ENCODE data around the gene NAA35.

DNA sequence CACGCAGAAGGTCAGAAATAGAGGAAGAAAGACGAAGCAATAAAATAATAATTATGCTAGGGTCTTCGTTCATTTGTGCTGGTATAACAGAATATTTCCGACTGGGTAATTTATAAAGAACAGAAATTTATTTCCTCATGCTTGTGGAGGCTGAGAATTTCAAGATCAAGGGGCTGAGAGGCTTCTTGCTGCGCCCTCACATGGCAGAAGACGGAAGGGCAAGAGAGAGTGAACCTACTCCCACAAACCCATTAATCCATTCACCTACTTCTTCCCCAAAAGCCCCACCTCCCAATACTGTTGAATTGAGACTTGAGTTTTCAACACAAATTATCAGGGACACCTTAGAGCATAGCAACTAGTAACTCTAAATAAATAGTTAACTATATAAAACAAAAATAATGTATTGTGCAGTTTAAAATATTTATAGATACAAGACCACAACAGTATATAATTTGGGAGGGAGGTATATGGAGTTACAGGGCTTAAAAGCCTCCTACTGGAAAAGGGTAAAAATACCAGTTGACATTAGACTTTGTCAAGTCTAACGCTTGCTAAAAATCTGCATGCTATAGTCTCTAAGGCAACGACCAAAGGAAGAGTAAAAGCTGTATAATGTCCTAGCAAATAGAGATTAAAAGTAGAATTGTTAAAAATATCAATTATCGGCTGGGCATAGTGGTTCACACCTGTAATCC is 40.3 kb upstream of the NAA35 start:
- TF ChIP-seq, protein P1, sequence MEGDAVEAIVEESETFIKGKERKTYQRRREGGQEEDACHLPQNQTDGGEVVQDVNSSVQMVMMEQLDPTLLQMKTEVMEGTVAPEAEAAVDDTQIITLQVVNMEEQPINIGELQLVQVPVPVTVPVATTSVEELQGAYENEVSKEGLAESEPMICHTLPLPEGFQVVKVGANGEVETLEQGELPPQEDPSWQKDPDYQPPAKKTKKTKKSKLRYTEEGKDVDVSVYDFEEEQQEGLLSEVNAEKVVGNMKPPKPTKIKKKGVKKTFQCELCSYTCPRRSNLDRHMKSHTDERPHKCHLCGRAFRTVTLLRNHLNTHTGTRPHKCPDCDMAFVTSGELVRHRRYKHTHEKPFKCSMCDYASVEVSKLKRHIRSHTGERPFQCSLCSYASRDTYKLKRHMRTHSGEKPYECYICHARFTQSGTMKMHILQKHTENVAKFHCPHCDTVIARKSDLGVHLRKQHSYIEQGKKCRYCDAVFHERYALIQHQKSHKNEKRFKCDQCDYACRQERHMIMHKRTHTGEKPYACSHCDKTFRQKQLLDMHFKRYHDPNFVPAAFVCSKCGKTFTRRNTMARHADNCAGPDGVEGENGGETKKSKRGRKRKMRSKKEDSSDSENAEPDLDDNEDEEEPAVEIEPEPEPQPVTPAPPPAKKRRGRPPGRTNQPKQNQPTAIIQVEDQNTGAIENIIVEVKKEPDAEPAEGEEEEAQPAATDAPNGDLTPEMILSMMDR (IDR thresholded peaks at IDR 0.05) = peak; percentile 66
- no peak for TF ChIP-seq GATA2 (CRISPR knock-in tag; IDR thresholded peaks at IDR 0.05)
- TF ChIP-seq POLR2AphosphoS5 (IDR thresholded peaks at IDR 0.05; ENCODE audit: low read depth, low read length) = no peak
- TF ChIP-seq MXI1 (IDR thresholded peaks at IDR 0.05; ENCODE audit: low read depth, low read length) = no peak
- no peak for TF ChIP-seq CHD2 (IDR thresholded peaks at IDR 0.05; ENCODE audit: low read length, partially characterized antibody)
- TF ChIP-seq, protein P2, sequence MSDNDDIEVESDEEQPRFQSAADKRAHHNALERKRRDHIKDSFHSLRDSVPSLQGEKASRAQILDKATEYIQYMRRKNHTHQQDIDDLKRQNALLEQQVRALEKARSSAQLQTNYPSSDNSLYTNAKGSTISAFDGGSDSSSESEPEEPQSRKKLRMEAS (IDR thresholded peaks at IDR 0.05; ENCODE audit: low read depth) = no peak
- TF ChIP-seq TAF1 (IDR thresholded peaks at IDR 0.05; ENCODE audit: borderline replicate concordance, low read depth, low read length) = no peak
- TF ChIP-seq EZH2phosphoT487 (IDR thresholded peaks at IDR 0.05; ENCODE audit: borderline replicate concordance, low read depth) = no peak

Data from SK-N-SH (cell line).